GM23338 (cell line): ENCODE measurements around the gene DNAJC7. TPM values are rescaled to one million over a fixed set of nuclear protein-coding genes. Genes with fewer than 3 reads are reported as not detected.

Experiments used
- ATAC-seq: fragments of 200-7000 bp; cut with Tn5 transposase; 3 replicates; pipeline ENCODE4 v1.9.1; 2020
- DNase-seq: peaks from one replicate; pipeline ENCODE4 v3.0.0-alpha.2; 2015; ENCODE audit warnings: low spot score
- H2AFZ ChIP-seq: fragments of 200-600 bp; sonication (generic); 2 replicates; pipeline ENCODE4 v1.8.0; 2016; ENCODE audit warnings: antibody characterized with exemption, mild to moderate bottlenecking, moderate library complexity
- H3F3A ChIP-seq: fragments of 200-600 bp; sonication (generic); replicated peaks from 2 replicates; pipeline ENCODE4 v1.8.0; 2017; ENCODE audit warnings: antibody characterized with exemption, mixed run types, low read depth
- H3K27ac ChIP-seq: fragments of 200-600 bp; sonication (generic); 2 replicates; pipeline ENCODE4 v1.6.1; 2016; ENCODE audit warnings: low read depth
- H3K27me3 ChIP-seq: fragments of 200-600 bp; sonication (generic); 2 replicates; pipeline ENCODE4 v1.8.0; 2016; ENCODE audit warnings: mild to moderate bottlenecking, mixed run types, moderate library complexity; ENCODE audit not compliant: insufficient read depth
- H3K36me3 ChIP-seq: fragments of 200-600 bp; sonication (generic); 2 replicates; pipeline ENCODE4 v1.8.0; 2016; ENCODE audit warnings: mild to moderate bottlenecking; ENCODE audit not compliant: insufficient read depth
- H3K4me1 ChIP-seq: fragments of 200-600 bp; sonication (generic); 2 replicates; pipeline ENCODE4 v1.8.0; 2016; ENCODE audit warnings: mild to moderate bottlenecking, moderate library complexity; ENCODE audit not compliant: insufficient read depth
- H3K4me2 ChIP-seq: fragments of 200-600 bp; sonication (generic); 2 replicates; pipeline ENCODE4 v1.7.1; 2017; ENCODE audit warnings: mixed run types
- H3K4me3 ChIP-seq: fragments of 200-600 bp; sonication (generic); 2 replicates; pipeline ENCODE4 v1.6.1; 2016; ENCODE audit warnings: mixed run types
- H3K79me2 ChIP-seq: fragments of 200-600 bp; sonication (generic); replicated peaks from 2 replicates; pipeline ENCODE4 v1.8.0; 2017; ENCODE audit warnings: mild to moderate bottlenecking; ENCODE audit not compliant: insufficient read depth
- H3K9me2 ChIP-seq: fragments of 200-600 bp; sonication (generic); 2 replicates; pipeline ENCODE4 v1.8.0; 2017; ENCODE audit not compliant: insufficient read depth
- H4K20me1 ChIP-seq: fragments of 200-600 bp; sonication (generic); replicated peaks from 2 replicates; pipeline ENCODE4 v1.8.0; 2017; ENCODE audit warnings: mild to moderate bottlenecking; ENCODE audit not compliant: insufficient read depth
- H3K27ac Mint-ChIP-seq: 2 replicates; pipeline ENCODE4 v1.8.0; 2020; ENCODE audit warnings: inconsistent platforms, mild to moderate bottlenecking, moderate library complexity, mixed read lengths
- H3K27me3 Mint-ChIP-seq: 3 replicates; pipeline ENCODE4 v1.8.0; 2022; ENCODE audit warnings: low read depth, mild to moderate bottlenecking, moderate library complexity, mixed read lengths, inconsistent platforms; ENCODE audit not compliant: insufficient read depth, poor library complexity
- H3K36me3 Mint-ChIP-seq: 3 replicates; pipeline ENCODE4 v1.8.0; 2021; ENCODE audit warnings: low read depth, mild to moderate bottlenecking, inconsistent platforms, moderate library complexity, mixed read lengths
- H3K4me1 Mint-ChIP-seq: 3 replicates; pipeline ENCODE4 v1.8.0; 2020; ENCODE audit warnings: mild to moderate bottlenecking, inconsistent platforms, mixed read lengths
- H3K4me3 Mint-ChIP-seq: 3 replicates; pipeline ENCODE4 v1.8.0; 2021; ENCODE audit warnings: moderate library complexity, mild to moderate bottlenecking, inconsistent platforms, mixed read lengths
- H3K9me3 Mint-ChIP-seq: 3 replicates; pipeline ENCODE4 v1.8.0; 2020; ENCODE audit warnings: moderate library complexity, mild to moderate bottlenecking, inconsistent platforms, mixed read lengths
- CREB1 ChIP-seq: fragments of 250-450 bp; sonication (Bioruptor Pico); IDR thresholded peaks from 2 replicates; pipeline ENCODE4 v1.5.0; 2020; ENCODE audit warnings: low read depth, mild to moderate bottlenecking, moderate library complexity
- EZH2 ChIP-seq: fragments of 200-600 bp; sonication (generic); IDR thresholded peaks from one replicate; pipeline ENCODE4 v1.8.0; 2017; ENCODE audit warnings: antibody characterized with exemption, mild to moderate bottlenecking, low read depth; ENCODE audit not compliant: unreplicated experiment
- EZH2phosphoT487 ChIP-seq: fragments of 200-600 bp; sonication (generic); IDR thresholded peaks from one replicate; pipeline ENCODE4 v1.8.1; 2018; ENCODE audit warnings: antibody characterized with exemption; ENCODE audit not compliant: unreplicated experiment
- JUNB ChIP-seq: IDR thresholded peaks from one replicate; pipeline ENCODE4 v1.6.1; 2016; ENCODE audit warnings: antibody characterized with exemption; ENCODE audit not compliant: unreplicated experiment
- NANOG ChIP-seq: IDR thresholded peaks from 2 replicates; pipeline ENCODE4 v1.6.1; 2016; ENCODE audit warnings: antibody characterized with exemption, borderline replicate concordance
- POLR2AphosphoS5 ChIP-seq: IDR thresholded peaks from 2 replicates; pipeline ENCODE4 v1.6.1; 2016; ENCODE audit warnings: antibody characterized with exemption, low read depth
- STAT1 ChIP-seq: IDR thresholded peaks from one replicate; pipeline ENCODE4 v1.6.1; 2016; ENCODE audit warnings: antibody characterized with exemption; ENCODE audit not compliant: unreplicated experiment
- ZNF331 ChIP-seq: fragments of 250-450 bp; sonication (Bioruptor Pico); IDR thresholded peaks from 2 replicates; pipeline ENCODE4 v1.5.0; 2020; ENCODE audit warnings: low read depth, mild to moderate bottlenecking, moderate library complexity
- polyA plus RNA-seq: library from polyadenylated mRNA; unstranded; fragments of >200 nt; fragmentation: Nextera tagmentation; extraction: Ambion mirVana; gene quantifications from 2 replicates; pipeline ENCODE4 v1.2.1, GENCODE V29; 2016
- total RNA-seq: library from RNA; depleted of rRNA; stranded (reverse); fragments of >200 nt; shearing (Covaris generic); gene quantifications from 2 replicates; pipeline ENCODE4 v1.2.3, GENCODE V29; 2014
- TF ChIP-seq, protein P1 (sequence below), 2 experiments: fragments of 200-600 bp in 1 of 2; sonication (generic) in 1 of 2; conservative IDR thresholded peaks; 2 replicates each; pipeline versions ENCODE4 v1.5.1 to v1.6.1; 2016 to 2017; ENCODE audit warnings: antibody characterized with exemption in 2 of 2, low read depth in 2 of 2, mild to moderate bottlenecking in 2 of 2, moderate library complexity in 1 of 2
- TF ChIP-seq, protein P2 (sequence below): IDR thresholded peaks from one replicate; pipeline ENCODE4 v1.6.1; 2018; ENCODE audit warnings: antibody characterized with exemption; ENCODE audit not compliant: unreplicated experiment

The DNAJC7 gene
- total and polyA plus RNA-seq, 2 experiments from 2014 or later = 139 to 141 TPM

DNA sequence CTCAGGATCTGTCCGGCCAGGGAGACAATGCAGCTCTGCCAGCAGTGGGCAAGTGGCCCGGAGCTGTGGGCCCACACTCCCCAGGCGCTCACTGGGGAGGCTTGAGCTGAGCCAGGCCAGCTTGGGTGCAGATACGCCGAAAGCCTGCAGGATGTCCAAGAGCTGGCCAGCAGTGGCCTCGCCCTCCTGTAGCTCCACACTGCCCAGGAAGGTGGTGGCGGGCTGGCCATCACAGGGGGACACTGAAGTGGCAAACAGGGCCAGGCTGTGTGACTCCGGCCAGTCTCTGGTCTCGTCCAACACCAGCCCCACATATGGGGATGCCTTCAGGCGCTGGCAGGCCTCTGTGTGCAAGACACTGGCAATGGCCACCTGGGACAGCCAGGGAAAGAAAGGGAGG, 23.6 kb upstream of the DNAJC7 start:
- Histone ChIP-seq H3K36me3 (no peaks in the 10 kb centered on the region), H3K4me2 (no peak overlapping the region), H3K4me1 (no peaks in the 10 kb centered on the region), H3K79me2 (no peaks in the 10 kb centered on the region), H4K20me1 (no peaks in the 10 kb centered on the region), H3K9me2 (no peaks in the 10 kb centered on the region), H3K27me3 (no peaks in the 10 kb centered on the region), H3K4me3 (no peak overlapping the region), H3F3A (no peaks in the 10 kb centered on the region), H2AFZ (no peak overlapping the region), H3K27ac (no peak overlapping the region)
- Mint-ChIP-seq H3K9me3 (no peaks in the 10 kb centered on the region), H3K4me3 (no peak overlapping the region), H3K4me1 (peaks cover 13% of the 10 kb centered on the region), H3K36me3 (no peaks in the 10 kb centered on the region; the same call in 2 of the 3 replicates), H3K27me3 (peaks cover 2% of the 10 kb centered on the region), H3K27ac (no peak overlapping the region)
- ATAC-seq (no peak), DNase-seq (no peak)
- TF ChIP-seq EZH2 (no peak), JUNB (no peak), CREB1 (CRISPR knock-in tag) (no peak), EZH2phosphoT487 (no peak), NANOG (no peak), STAT1 (no peak), POLR2AphosphoS5 (no peak), ZNF331 (no peak)
- TF ChIP-seq, protein P1, sequence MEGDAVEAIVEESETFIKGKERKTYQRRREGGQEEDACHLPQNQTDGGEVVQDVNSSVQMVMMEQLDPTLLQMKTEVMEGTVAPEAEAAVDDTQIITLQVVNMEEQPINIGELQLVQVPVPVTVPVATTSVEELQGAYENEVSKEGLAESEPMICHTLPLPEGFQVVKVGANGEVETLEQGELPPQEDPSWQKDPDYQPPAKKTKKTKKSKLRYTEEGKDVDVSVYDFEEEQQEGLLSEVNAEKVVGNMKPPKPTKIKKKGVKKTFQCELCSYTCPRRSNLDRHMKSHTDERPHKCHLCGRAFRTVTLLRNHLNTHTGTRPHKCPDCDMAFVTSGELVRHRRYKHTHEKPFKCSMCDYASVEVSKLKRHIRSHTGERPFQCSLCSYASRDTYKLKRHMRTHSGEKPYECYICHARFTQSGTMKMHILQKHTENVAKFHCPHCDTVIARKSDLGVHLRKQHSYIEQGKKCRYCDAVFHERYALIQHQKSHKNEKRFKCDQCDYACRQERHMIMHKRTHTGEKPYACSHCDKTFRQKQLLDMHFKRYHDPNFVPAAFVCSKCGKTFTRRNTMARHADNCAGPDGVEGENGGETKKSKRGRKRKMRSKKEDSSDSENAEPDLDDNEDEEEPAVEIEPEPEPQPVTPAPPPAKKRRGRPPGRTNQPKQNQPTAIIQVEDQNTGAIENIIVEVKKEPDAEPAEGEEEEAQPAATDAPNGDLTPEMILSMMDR (conservative IDR thresholded peaks at IDR 0.05; ENCODE audit: low read depth in 2 of 2) = no peak
- TF ChIP-seq, protein P2, sequence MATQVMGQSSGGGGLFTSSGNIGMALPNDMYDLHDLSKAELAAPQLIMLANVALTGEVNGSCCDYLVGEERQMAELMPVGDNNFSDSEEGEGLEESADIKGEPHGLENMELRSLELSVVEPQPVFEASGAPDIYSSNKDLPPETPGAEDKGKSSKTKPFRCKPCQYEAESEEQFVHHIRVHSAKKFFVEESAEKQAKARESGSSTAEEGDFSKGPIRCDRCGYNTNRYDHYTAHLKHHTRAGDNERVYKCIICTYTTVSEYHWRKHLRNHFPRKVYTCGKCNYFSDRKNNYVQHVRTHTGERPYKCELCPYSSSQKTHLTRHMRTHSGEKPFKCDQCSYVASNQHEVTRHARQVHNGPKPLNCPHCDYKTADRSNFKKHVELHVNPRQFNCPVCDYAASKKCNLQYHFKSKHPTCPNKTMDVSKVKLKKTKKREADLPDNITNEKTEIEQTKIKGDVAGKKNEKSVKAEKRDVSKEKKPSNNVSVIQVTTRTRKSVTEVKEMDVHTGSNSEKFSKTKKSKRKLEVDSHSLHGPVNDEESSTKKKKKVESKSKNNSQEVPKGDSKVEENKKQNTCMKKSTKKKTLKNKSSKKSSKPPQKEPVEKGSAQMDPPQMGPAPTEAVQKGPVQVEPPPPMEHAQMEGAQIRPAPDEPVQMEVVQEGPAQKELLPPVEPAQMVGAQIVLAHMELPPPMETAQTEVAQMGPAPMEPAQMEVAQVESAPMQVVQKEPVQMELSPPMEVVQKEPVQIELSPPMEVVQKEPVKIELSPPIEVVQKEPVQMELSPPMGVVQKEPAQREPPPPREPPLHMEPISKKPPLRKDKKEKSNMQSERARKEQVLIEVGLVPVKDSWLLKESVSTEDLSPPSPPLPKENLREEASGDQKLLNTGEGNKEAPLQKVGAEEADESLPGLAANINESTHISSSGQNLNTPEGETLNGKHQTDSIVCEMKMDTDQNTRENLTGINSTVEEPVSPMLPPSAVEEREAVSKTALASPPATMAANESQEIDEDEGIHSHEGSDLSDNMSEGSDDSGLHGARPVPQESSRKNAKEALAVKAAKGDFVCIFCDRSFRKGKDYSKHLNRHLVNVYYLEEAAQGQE = no peak
